Endothelial cell (in vitro differentiated cells): ENCODE measurements around the gene CYP17A1. TPM values are rescaled to one million over a fixed set of nuclear protein-coding genes. Genes with fewer than 3 reads are reported as not detected.
"Not testable (repeated sequence)": the region's sequence is repeated elsewhere in the genome, so short reads cannot be mapped to it uniquely, and the experiment has no call there.

Experiments
- DNase-seq: peaks from one replicate; pipeline ENCODE4 v3.0.0; 2021; ENCODE audit warnings: low spot score
- H3K27ac Mint-ChIP-seq: one replicate; pipeline ENCODE4 v1.8.0; 2021; ENCODE audit warnings: mixed read lengths, inconsistent platforms; ENCODE audit not compliant: unreplicated experiment
- H3K27me3 Mint-ChIP-seq: one replicate; pipeline ENCODE4 v1.8.0; 2021; ENCODE audit warnings: mild to moderate bottlenecking, moderate library complexity, mixed read lengths, inconsistent platforms; ENCODE audit not compliant: unreplicated experiment
- H3K36me3 Mint-ChIP-seq: one replicate; pipeline ENCODE4 v1.8.0; 2021; ENCODE audit warnings: mild to moderate bottlenecking, low read depth, mixed read lengths, inconsistent platforms; ENCODE audit not compliant: unreplicated experiment
- H3K4me1 Mint-ChIP-seq: one replicate; pipeline ENCODE4 v1.8.0; 2021; ENCODE audit warnings: mild to moderate bottlenecking, mixed read lengths, inconsistent platforms; ENCODE audit not compliant: unreplicated experiment
- H3K4me3 Mint-ChIP-seq: one replicate; pipeline ENCODE4 v1.8.0; 2021; ENCODE audit warnings: mild to moderate bottlenecking, mixed read lengths, inconsistent platforms; ENCODE audit not compliant: unreplicated experiment
- H3K9me3 Mint-ChIP-seq: one replicate; pipeline ENCODE4 v1.8.0; 2021; ENCODE audit warnings: mixed read lengths, inconsistent platforms; ENCODE audit not compliant: unreplicated experiment
- total RNA-seq: library from RNA; stranded (reverse); fragmentation: NEBNext Ultra II Directional; extraction: Animal tissue kit (Norgen Biotek cat#: 25700); gene quantifications from one replicate; pipeline ENCODE4 v1.2.1, GENCODE V29; 2021; ENCODE audit not compliant: unreplicated experiment
- TF ChIP-seq, protein P1 (sequence below): fragments of 200-600 bp; sonication (generic); IDR thresholded peaks from one replicate; pipeline ENCODE4 v1.5.0; 2021; ENCODE audit warnings: antibody characterized with exemption; ENCODE audit not compliant: unreplicated experiment

CYP17A1 gene
- total RNA-seq, 1 donor from 2014 or later = not detected

DNA sequence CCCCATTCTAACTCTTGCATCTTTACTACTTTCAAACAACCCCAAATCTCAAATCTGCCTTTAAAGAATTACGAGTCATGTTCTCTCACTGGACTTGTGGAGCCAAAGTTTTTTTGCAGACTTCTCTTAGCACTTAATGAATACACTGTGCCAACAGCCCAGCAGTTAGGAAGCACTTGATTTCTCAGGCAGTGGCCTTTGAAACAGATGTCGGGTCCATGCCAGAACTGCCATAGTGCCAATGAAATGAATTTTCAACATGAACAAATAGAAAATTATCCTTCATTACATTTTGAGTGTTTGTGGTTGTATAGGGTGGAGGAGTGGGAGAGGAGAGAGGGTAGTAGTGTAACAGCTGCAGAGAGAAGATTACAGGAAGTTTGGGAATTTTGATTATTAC lies 22.7 kb upstream of the CYP17A1 start:
- no peaks in the 10 kb centered on the region for H3K9me3 Mint-ChIP-seq
- no peaks in the 10 kb centered on the region for H3K36me3 Mint-ChIP-seq
- H3K4me1 Mint-ChIP-seq = no peaks in the 10 kb centered on the region
- TF ChIP-seq, protein P1, sequence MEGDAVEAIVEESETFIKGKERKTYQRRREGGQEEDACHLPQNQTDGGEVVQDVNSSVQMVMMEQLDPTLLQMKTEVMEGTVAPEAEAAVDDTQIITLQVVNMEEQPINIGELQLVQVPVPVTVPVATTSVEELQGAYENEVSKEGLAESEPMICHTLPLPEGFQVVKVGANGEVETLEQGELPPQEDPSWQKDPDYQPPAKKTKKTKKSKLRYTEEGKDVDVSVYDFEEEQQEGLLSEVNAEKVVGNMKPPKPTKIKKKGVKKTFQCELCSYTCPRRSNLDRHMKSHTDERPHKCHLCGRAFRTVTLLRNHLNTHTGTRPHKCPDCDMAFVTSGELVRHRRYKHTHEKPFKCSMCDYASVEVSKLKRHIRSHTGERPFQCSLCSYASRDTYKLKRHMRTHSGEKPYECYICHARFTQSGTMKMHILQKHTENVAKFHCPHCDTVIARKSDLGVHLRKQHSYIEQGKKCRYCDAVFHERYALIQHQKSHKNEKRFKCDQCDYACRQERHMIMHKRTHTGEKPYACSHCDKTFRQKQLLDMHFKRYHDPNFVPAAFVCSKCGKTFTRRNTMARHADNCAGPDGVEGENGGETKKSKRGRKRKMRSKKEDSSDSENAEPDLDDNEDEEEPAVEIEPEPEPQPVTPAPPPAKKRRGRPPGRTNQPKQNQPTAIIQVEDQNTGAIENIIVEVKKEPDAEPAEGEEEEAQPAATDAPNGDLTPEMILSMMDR = no peak
- no peaks in the 10 kb centered on the region for H3K27me3 Mint-ChIP-seq
- H3K4me3 Mint-ChIP-seq = no peak overlapping the region
- H3K27ac Mint-ChIP-seq = no peak overlapping the region
- no peak for DNase-seq

DNA sequence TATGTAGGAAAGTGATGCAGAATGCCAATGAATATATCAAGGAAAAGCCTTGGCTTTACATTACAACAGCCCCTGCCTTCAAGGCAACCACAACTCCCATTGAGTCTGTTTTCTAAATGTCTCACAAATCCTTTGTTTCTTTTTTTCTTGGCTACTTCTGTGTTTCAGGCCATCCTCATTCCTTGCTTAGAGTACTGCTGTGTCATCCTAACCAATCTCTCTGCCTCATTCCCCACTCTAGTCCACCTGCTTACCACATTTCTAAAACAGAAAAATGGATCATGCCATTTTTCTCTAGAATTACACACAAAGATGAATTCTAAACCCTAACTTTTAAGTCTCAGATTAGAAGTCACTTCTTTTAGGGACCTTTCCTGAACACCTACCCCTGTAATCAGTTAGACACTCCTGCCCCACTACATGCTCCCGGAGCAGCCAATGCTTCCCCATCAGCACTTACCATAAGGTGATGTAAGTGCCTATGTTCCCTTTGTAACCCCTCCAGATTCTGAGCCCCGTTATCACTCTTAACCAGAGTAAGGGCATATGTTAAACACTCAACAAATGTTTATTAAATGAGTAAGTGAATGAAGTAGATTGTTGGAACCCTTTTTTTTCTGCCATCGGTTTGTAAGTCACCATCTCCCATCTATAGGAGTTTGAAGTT lies 19.7 kb upstream of the CYP17A1 start:
- Mint-ChIP-seq H3K27me3 (peaks cover 3% of the 10 kb centered on the region), H3K27ac (no peak overlapping the region), H3K4me3 (no peak overlapping the region)

DNA sequence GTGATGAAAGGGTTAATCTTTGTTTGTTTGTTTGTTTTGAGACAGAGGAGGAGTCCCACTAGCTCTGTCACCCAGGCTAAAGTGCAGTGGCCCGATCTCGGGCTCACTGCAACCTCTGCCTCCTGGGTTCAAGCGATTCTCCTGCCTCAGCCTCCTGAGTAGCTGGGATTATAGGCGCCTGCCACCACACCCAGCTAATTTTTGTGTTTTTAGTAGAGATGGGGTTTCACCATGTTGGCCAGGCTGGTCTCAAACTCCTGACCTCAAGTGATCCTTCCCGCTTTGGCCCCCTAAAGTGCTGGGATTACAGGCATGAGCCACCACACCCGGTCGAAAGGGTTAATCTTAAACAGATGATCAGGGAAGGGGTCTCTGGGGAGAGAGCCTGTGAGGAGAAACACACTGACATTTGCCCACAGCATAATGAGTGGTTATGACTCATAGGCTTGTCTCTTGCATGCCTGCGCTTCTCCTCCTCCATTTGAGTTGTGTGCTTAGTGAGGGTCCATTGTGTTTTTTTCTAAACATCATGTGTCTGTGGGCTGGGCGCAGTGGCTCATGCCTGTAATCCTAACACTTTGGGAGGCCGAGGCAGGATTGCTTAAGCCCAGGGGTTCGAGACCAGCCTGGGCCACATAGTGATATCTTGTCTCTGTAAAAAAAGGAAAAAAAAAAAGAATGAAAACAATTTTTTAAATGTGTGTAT lies 18.7 kb upstream of the CYP17A1 start:
- not testable (repeated sequence) for H3K27me3 Mint-ChIP-seq, H3K9me3 Mint-ChIP-seq, H3K4me3 Mint-ChIP-seq, H3K36me3 Mint-ChIP-seq, DNase-seq, H3K4me1 Mint-ChIP-seq
- peak overlapping the region; percentile 13 for H3K27ac Mint-ChIP-seq

More for the DNA sequence above, 19.7 kb upstream of the CYP17A1 start:
- Mint-ChIP-seq H3K36me3 (no peaks in the 10 kb centered on the region), H3K4me1 (no peaks in the 10 kb centered on the region), H3K9me3 (no peaks in the 10 kb centered on the region)
- TF ChIP-seq, protein P1 = no peak
- DNase-seq = no peak

DNA sequence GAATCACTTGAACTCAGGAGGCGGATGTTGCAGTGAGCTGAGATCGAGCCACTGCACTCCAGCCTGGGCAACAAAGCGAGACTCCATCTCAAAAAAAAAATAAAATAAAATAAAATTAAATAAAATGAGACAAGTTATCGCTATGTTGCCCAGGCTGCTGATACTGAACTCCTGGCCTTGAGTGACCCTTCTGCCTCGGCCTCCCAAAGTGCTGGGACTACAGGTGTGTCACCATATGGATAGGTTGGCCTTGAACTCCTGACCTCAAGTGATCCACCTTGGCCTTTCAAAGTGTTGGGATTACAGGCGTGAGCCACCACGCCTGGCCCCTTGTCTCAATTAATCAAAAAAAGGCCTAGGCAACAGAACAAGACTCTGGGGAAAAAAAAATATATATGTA lies 16.0 kb upstream of the CYP17A1 start:
- not testable (repeated sequence) for H3K4me1 Mint-ChIP-seq, H3K4me3 Mint-ChIP-seq, H3K36me3 Mint-ChIP-seq, H3K9me3 Mint-ChIP-seq, H3K27me3 Mint-ChIP-seq, H3K27ac Mint-ChIP-seq, DNase-seq

DNA sequence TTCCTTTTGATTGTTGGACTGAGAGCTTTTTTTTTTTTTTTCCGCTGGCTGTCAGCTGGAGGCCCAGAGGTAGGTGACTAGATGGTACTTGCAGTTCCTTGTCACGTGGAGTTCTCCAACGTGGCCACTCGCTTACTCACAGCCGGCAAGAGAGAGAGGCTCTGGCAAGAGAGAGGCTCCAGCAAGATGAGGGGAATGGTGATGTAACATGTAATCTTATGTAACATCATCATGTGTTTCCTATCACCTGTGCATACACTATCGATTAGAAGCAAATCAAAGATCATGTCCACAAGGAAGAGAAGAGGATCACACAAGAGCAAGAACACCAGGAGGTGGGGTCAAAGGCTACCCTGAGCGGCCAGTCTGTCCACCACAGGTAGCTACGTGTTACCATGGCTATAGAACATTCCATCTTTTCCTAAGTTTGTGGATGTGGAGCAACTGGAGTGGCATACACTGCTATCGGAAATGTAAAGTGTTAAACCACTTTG lies 12.9 kb upstream of the CYP17A1 start:
- no peak for DNase-seq
- Mint-ChIP-seq H3K27ac (no peak overlapping the region), H3K4me3 (no peak overlapping the region), H3K4me1 (no peaks in the 10 kb centered on the region), H3K36me3 (no peaks in the 10 kb centered on the region), H3K9me3 (no peaks in the 10 kb centered on the region), H3K27me3 (peaks cover 3% of the 10 kb centered on the region)
- TF ChIP-seq, protein P1 = no peak

DNA sequence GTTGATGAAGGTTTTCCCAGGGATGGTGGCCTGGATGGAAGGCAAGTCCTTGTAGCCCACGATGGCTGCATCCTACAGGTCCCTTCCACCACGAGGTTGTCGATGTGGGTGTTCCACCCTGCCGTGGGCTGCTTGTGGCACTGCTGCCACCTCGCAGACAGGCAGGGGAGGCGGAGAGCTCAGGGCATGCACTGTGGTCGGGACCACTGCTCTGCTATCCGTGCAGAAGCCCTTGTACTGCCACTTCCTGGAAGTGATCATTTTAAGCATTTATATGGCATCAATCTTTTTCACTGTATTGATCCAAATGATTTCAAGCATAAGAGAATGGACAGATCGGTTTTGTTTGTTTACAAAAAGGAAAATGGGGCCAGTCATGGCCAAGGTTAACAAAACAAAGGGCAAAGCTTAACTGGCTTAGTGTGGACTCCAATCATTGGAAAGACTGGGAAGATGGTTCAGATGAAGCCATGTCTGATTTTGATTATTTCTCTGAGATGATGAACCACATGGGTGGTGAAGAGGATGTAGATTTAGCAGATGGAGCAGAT lies 8.2 kb upstream of the CYP17A1 start:
- Mint-ChIP-seq H3K4me3 (no peak overlapping the region), H3K27me3 (no peaks in the 10 kb centered on the region), H3K4me1 (no peaks in the 10 kb centered on the region), H3K36me3 (peaks cover 6% of the 10 kb centered on the region), H3K27ac (no peak overlapping the region), H3K9me3 (peaks cover 5% of the 10 kb centered on the region)
- DNase-seq = no peak
- TF ChIP-seq, protein P1 = no peak

DNA sequence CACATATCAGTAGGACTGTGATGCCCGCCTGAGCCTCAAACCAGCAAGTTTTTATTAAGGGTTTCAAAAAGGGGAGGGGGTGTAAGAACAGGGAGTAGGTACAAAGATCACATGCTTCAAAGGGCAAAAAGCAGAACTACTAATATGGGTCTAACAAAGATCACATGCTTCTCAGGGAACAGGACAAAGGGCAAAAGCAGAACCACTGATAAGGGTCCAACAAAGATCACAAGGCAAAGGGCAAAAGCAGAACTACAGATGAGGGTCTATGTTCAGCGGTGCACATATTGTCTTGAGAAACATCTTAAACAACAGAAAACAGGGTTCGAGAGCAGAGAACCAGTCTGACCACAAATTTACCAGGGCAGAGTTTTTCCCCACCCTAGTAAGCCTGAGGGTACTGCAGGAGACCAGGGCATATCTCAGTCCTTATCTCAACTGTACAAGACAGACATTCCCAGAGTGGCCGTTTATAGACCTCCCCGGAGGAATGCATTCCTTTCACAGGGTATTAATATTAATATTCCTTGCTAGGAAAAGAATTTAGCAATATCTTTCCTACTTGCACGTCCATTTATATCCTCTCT lies 7.1 kb upstream of the CYP17A1 start:
- not testable (repeated sequence) for H3K9me3 Mint-ChIP-seq, DNase-seq, H3K27me3 Mint-ChIP-seq, H3K36me3 Mint-ChIP-seq, H3K4me3 Mint-ChIP-seq, H3K27ac Mint-ChIP-seq, H3K4me1 Mint-ChIP-seq

DNA sequence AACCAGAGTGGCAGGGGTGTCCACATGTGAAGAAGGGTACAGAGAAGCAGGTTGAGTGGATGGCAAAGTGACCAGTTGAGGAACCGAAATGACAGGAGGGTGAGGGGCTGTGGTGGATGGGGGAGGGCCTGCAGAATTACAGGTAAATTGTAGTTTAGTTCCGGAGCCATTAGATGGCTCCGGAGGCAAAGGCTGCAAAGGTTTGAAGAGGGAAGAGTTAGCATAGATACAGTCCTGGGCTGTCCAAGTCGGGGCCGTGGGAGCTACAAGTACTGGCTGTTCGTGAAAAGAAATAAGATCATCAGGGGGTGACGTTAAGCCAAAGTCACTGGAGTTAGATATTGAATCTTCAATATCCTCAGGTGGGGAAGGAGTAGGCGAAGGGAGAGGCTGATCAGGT lies 5.9 kb upstream of the CYP17A1 start:
- not testable (repeated sequence) for H3K36me3 Mint-ChIP-seq, H3K27me3 Mint-ChIP-seq, H3K27ac Mint-ChIP-seq, H3K4me1 Mint-ChIP-seq, H3K4me3 Mint-ChIP-seq, DNase-seq, H3K9me3 Mint-ChIP-seq
